Fibroblast of the conjunctiva (primary cell): ENCODE measurements around the gene PHC3.
"Not testable (repeated sequence)": the region's sequence is repeated elsewhere in the genome, so short reads cannot be mapped to it uniquely, and the experiment has no call there.

Source experiments
- DNase-seq: peaks from one replicate; pipeline ENCODE4 v3.0.0-alpha.2; 2010; ENCODE audit warnings: low read depth

PHC3 gene

GRCh38 chr3:170128259-170128976 lies 53.1 kb downstream of the PHC3 start:
- DNase-seq = no peak

GRCh38 chr3:170117134-170117533 lies 64.4 kb downstream of the PHC3 start:
- DNase-seq = no peak

GRCh38 chr3:170114165-170114564 lies 67.4 kb downstream of the PHC3 start:
- DNase-seq = not testable (repeated sequence)

GRCh38 chr3:170111147-170111771 lies 70.3 kb downstream of the PHC3 start:
- DNase-seq = no peak

- no peak for DNase-seq
Measured at GRCh38 chr3:170109579-170110293, 71.8 kb downstream of the PHC3 start.

GRCh38 chr3:170108955-170109354 lies 72.6 kb downstream of the PHC3 start:
- no peak for DNase-seq

GRCh38 chr3:170107941-170108340 lies 73.6 kb downstream of the PHC3 start:
- no peak for DNase-seq

GRCh38 chr3:170102431-170102830 lies 79.1 kb downstream of the PHC3 start:
- no peak for DNase-seq

- no peak for DNase-seq
Measured at GRCh38 chr3:170100944-170101343, 80.6 kb downstream of the PHC3 start.

- DNase-seq = no peak
Measured at GRCh38 chr3:170098753-170099152, 82.8 kb downstream of the PHC3 start.

- DNase-seq = no peak
Measured at GRCh38 chr3:170096342-170096741, 85.2 kb downstream of the PHC3 start.

GRCh38 chr3:170095771-170096170 lies 85.8 kb downstream of the PHC3 start:
- no peak for DNase-seq

GRCh38 chr3:170092907-170093306 lies 88.6 kb downstream of the PHC3 start:
- DNase-seq = no peak

- no peak for DNase-seq
Measured at GRCh38 chr3:170090601-170090981, 90.9 kb downstream of the PHC3 start.

GRCh38 chr3:170089862-170090600 lies 91.5 kb downstream of the PHC3 start:
- no peak for DNase-seq

GRCh38 chr3:170085396-170085795 lies 96.1 kb downstream of the PHC3 start:
- DNase-seq = no peak

- no peak for DNase-seq
Measured at GRCh38 chr3:170083343-170083742, 98.2 kb downstream of the PHC3 start.

- DNase-seq = peak; percentile 33
Measured at GRCh38 chr3:170081079-170081741, 100.3 kb downstream of the PHC3 start.

- no peak for DNase-seq
Measured at GRCh38 chr3:170080605-170081004, 100.9 kb downstream of the PHC3 start.

- no peak for DNase-seq
Measured at GRCh38 chr3:170079536-170080165, 101.9 kb downstream of the PHC3 start.

- DNase-seq = no peak
Measured at GRCh38 chr3:170078620-170079281, 102.8 kb downstream of the PHC3 start.
